CD4-positive, alpha-beta T cell treated with Interleukin-6 at 100 ng/mL for 8 hours (primary cell): ENCODE results near the gene OR4C45.
"Not testable (repeated sequence)": the region's sequence is repeated elsewhere in the genome, so short reads cannot be mapped to it uniquely, and the experiment has no call there.

Experiments used
- DNase-seq: peaks from one replicate; pipeline ENCODE4 v3.0.0-alpha.2; 2020; ENCODE audit warnings: mixed read lengths, low spot score

Gene OR4C45

DNA sequence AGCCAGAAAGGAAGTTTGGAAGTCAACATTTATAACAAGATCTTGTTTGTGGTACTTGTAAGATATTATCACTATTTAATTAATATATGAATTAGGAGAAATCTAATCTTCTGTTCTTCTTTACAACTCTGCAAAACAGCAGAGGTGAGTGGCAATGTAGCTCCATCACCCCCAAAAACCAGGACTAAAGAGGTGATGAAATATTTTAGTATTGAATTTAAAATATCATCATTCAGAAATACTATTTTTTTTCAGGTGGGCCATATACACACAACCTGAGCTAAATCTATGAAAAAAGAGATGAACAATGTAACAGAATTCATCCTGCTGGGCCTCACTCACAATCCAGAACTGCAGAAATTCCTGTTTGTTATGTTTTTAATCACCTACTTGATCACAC, at the start of gene OR4C45:
Gene OR4C45, plus strand, starts transcription at position 301 of the 400 bp plus-strand sequence.
- no peak for DNase-seq

DNA sequence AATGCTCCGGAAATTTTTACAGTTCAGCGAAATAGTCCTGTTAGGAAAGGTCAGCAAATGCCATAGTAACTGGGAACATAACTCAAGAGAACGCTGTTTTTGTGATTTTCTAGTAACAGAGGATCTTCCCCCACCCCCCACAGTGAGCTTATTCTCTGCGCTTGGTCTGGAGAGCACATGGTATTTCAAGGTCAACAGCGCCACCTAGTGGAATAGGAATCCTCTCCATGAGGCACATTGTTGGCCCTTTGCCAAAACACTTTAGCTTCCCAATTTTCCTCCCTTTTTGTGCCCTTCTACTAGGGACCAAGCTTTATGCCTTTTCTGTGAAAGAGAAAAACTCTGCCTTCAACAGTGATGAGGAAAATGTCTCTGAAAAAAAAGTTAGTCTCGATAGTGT, 37.1 kb upstream of the OR4C45 start:
- no peak for DNase-seq

DNA sequence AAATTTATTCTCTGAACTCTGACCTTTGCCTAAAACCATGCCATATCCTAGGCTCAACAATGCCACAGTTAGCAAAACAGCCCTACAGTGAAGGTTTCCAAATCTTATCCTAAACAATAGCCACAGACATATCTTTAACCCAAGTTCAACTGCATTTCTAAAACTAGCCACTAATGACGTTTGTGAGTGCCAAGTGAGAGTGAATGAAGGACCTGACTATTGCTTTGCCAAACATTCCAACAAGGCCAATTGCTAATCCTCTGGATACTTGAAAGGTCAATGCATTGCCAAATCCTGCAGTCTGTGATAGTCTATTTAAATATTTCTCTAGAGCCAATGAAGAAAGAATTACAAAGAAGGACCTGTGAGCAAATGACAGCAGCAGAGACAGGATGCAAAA, 2.5 kb upstream of the OR4C45 start:
- no peak for DNase-seq

DNA sequence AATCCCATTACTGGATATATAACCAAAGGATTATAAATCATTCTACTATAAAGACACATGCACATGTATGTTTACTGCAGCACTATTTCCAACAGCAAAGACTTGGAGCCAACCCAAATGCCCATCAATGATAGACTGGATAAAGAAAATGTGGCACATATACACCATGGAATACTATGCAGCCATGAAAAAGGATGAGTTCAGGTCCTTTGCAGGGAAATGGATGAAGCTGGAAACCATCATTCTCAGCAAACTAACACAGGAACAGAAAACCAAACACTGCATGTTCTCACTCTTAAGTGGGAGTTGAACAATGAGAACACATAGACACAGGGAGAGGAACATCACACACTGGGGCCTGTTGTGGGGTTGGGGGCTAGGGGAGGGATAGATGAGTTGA, 3.6 kb downstream of the OR4C45 start:
- not testable (repeated sequence) for DNase-seq

GRCh38 chr11:50037251-50037650, 4.6 kb downstream of the OR4C45 start:
- no peak for DNase-seq

GRCh38 chr11:50044647-50045046, 12.0 kb downstream of the OR4C45 start:
- no peak for DNase-seq

- DNase-seq: not testable (repeated sequence)
Measured at GRCh38 chr11:50063056-50063455, 30.4 kb downstream of the OR4C45 start.

DNA sequence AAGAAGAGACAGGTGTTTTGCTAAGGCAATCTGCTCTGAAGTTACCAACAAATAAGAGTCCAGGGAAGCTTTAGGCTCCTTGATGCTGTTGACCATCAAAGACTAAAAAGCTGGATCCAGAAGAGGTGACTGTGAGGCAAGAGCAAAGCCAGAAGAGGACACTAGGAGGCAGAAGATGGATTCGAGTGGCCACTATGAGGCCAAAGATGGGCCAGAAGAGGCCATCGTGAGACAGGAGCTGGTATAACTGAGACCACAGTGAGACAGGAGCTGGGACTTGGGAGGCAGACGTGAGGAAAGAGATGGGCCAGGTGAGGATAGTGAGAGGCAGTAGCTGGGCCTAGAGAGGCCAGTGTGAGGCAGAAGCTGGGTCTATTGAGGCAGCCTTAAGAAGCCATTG, 37.7 kb downstream of the OR4C45 start:
- DNase-seq: no peak

DNA sequence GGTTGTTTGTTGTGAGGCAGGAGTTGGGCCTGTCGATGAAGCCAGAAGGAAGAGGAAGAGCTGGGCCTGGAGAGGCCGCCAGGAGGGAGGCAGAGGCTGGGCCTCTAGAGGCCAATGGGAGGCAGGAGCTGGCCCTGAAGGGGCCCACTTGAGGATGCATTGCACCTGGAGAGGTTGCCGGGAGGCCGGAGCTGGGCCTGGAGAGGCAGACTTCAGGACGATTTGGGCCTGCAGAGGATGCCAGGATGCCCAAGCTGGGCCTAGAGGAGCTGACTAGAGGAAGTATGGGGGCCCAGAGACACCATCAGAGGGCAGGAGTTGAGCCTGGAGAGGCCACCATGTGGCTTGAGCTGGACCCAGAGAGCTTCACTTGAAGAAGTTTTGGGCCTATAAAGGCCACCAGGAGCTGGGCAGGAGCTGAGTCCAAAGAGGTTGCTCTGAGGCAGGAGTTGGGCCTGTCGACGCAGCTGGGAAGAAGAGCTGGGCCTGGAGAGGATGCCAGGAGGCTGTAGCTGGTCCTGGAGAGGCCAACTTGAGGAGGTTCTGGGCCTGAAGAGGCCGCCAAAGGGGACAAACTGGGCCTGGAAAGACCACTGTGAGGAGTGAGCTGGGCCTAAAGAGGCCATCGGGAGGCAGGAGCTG, 39.0 kb downstream of the OR4C45 start:
- DNase-seq: no peak

GRCh38 chr11:50072226-50073112, 39.8 kb downstream of the OR4C45 start:
- DNase-seq: no peak

DNA sequence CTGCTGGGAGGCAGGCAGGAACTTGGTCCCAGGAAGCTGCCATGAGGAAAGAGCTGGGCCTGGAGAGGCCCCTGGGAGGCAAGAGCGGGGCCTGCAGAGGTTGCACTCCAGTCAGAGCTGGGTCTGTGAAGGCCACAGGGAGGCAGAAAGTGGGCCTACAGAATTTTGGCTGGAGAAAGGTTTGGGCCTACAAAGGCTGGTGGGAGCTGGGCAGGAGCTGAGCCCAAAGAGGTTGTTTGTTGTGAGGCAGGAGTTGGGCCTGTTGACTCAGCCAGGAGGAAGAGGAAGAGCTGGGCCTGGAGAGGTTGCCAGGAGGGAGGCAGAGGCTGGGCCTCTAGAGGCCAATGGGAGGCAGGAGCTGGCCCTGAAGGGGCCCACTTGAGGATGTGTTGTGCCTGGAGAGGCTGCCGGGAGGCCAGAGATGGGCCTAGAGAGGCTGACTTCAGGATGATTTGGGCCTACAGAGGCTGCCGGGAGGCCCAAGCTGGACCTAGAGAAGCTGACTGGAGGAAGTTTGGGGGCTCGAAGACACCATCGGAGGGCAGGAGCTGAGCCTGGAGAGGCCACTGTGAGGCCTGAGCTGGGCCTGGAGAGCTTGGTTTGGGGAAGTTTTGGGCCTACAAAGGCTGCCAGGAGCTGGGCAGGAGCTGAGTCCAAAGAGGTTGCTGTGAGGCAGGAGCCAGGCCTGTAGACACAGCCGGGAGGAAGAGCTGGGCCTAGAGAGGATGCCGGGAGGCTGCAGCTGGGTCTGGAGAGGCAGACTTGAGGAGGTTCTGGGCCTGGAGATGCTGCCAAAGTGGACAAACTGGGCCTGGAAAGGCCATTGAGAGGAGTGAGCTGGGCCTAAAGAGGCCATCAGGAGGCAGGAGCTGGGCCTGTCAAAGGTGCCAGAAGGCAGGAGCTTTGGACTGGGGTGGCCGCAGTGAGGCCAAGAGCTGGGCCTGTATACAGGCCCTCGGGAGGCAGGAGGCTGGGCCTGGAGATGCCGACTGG, 40.7 kb downstream of the OR4C45 start:
- no peak for DNase-seq

DNA sequence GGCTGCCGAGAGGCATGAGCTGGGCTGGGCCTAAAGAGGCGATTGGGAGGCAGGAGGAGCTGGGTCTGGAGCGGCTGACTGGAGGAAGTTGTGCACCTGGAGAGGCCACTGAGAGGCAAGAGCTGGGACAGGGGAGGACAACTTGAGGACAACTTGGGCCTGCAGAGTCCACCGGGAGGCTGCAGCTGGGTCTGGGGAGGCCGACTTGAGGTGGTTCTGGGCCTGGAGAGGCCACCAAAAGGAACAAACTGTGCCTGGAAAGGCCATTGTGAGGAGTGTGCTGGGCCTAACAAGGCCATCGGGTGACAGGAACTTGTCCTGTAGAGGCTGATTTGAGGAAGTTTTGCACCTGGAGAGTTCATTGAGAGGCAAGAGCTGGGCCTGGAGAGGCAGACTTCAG, 41.5 kb downstream of the OR4C45 start:
- no peak for DNase-seq

GRCh38 chr11:50075856-50076255, 43.2 kb downstream of the OR4C45 start:
- DNase-seq: no peak

GRCh38 chr11:50077526-50077925, 44.9 kb downstream of the OR4C45 start:
- no peak for DNase-seq

GRCh38 chr11:50078001-50078400, 45.3 kb downstream of the OR4C45 start:
- DNase-seq: no peak

DNA sequence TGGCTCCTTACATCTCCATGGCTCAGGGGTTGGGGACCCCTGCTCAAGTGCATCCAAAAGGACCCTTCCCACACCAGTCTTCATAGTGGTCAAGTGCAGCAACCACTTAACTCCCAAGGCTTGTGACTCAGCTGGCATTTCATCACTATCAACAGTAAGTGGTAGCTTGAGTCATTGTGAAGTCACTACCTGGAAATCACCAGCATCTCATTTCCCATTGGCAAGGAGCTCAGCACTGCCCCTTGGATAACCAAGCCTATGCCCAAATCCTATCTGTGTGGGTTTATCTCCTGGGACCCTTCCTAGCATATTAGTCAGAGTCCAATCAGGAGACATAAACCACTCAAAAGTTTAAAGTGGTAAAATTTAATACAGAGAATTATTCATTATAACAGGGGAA, 46.3 kb downstream of the OR4C45 start:
- not testable (repeated sequence) for DNase-seq

DNA sequence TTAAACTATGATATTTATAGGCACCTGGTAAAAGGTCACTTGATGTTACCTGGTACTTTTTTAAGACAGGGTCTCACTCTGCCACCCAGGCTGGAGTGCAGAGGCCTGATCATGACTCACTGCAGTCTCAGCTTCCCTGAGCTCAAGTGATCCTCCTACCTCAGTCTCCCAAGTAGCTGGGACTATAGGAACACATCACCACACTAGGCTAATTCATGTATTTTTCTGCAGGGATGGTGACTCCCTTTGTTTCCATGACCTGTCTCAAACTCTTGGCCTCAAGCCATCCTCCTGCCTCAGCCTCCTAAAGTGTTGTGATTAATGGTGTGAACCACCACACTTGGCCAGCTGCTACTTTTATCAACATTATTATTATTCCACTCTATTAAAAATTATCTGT, 47.6 kb downstream of the OR4C45 start:
- no peak for DNase-seq
